CD1c-positive myeloid dendritic cell (primary cell): ENCODE measurements around the gene CAMK2D.

Experiments
- DNase-seq: peaks from one replicate; pipeline ENCODE4 v3.0.0-alpha.2; 2016; ENCODE audit errors: extremely low spot score

CAMK2D gene

GRCh38 chr4:113682730-113683537 lies 78.6 kb downstream of the CAMK2D start:
- no peak for DNase-seq

- no peak for DNase-seq
Observed at GRCh38 chr4:113678641-113679040, 82.9 kb downstream of the CAMK2D start.

GRCh38 chr4:113677325-113677724 lies 84.2 kb downstream of the CAMK2D start:
- DNase-seq: peak; percentile 5

- DNase-seq: no peak
Observed at GRCh38 chr4:113675731-113676697, 85.5 kb downstream of the CAMK2D start.

- DNase-seq: no peak
Observed at GRCh38 chr4:113674733-113675132, 86.8 kb downstream of the CAMK2D start.

- no peak for DNase-seq
Observed at GRCh38 chr4:113674251-113674650, 87.3 kb downstream of the CAMK2D start.

- peak; percentile 11 for DNase-seq
Observed at GRCh38 chr4:113673450-113673849, 88.1 kb downstream of the CAMK2D start.

- no peak for DNase-seq
Observed at GRCh38 chr4:113666386-113667114, 95.0 kb downstream of the CAMK2D start.

GRCh38 chr4:113665036-113665435 lies 96.5 kb downstream of the CAMK2D start:
- DNase-seq: no peak

GRCh38 chr4:113662581-113662980 lies 99.0 kb downstream of the CAMK2D start:
- no peak for DNase-seq

- no peak for DNase-seq
Observed at GRCh38 chr4:113659127-113659526, 102.4 kb downstream of the CAMK2D start.

GRCh38 chr4:113657586-113658233 lies 103.8 kb downstream of the CAMK2D start:
- DNase-seq: no peak

GRCh38 chr4:113653871-113654270 lies 107.7 kb downstream of the CAMK2D start:
- DNase-seq: no peak

GRCh38 chr4:113646442-113646822 lies 115.1 kb downstream of the CAMK2D start:
- no peak for DNase-seq

GRCh38 chr4:113645771-113646441 lies 115.6 kb downstream of the CAMK2D start:
- DNase-seq: no peak

- no peak for DNase-seq
Observed at GRCh38 chr4:113645288-113645687, 116.2 kb downstream of the CAMK2D start.

- DNase-seq: no peak
Observed at GRCh38 chr4:113644398-113644797, 117.1 kb downstream of the CAMK2D start.

- DNase-seq: no peak
Observed at GRCh38 chr4:113643505-113643904, 118.0 kb downstream of the CAMK2D start.

GRCh38 chr4:113641025-113641431 lies 120.5 kb downstream of the CAMK2D start:
- no peak for DNase-seq

GRCh38 chr4:113639326-113639725 lies 122.2 kb downstream of the CAMK2D start:
- DNase-seq: no peak

- DNase-seq: no peak
Observed at GRCh38 chr4:113638562-113638832, 123.0 kb downstream of the CAMK2D start.
